ENCODE measurements around the gene IL1R2. TPM values are rescaled to one million over a fixed set of nuclear protein-coding genes. Genes with fewer than 3 reads are reported as not detected.

IL1R2 gene
- total and polyA plus RNA-seq, 2 of the 13 experiments (the other 11 are each of a cell fraction or from before 2014, with no cell fraction given) = 3.6 to 7.3 TPM

DNA sequence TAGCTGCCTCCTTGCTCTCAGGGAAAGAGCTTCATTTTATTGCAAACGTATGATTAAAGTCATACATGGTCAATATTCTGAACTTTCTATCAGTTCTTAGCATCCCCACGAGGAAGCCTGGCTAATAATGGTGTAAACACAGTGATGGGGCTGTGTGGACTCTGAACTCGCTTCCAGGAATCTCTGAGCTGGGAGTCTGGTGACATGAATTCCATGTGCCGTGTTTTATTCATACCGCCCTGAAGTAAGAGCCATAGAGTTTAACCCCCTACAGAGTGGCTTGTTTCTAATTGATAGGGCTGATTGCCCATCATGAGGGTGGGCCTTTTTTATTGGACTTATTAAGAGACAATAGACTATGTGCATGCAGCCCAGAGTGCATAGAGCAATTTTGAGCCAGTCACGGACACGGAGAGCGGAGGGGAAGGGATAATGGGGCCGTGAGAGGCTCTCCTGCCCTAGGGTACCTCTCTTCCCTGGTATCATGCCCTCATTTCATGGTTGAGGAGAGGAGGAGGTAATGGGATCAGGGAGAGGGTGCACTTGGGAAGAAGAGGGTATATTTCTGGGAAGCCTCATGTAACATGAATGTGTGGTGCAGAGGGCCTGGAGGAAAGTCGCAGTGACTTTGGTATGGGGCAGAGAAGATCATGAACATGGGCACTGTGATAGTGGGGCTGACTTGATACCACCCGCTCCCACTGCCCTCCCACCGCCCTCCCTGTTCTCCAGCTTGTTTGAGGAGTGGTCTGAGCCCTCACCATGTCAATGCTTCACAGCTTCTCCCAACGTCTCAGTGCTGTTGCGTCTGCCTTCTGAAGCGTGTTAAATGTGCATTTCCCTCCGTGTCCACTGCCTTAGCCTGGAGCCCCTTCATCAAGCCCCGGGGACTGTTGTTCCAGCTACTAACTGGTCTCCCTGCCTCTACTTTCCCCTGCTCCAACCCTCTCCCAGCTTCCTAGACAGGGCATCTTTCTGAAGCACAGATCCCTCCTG lies 73.2 kb downstream of the IL1R2 start (continued):
- TF ChIP-seq ELF1 (CRISPR knock-in tag; IDR thresholded peaks at IDR 0.05) (peak; percentile 40; the same call in 1 of the 2 replicates), ZNF317 (CRISPR knock-in tag; IDR thresholded peaks at IDR 0.05) (0 out of 2 replicates have a peak, but pooled peaks have one; percentile 31), HDAC2 (CRISPR knock-in tag; IDR thresholded peaks at IDR 0.05) (0 out of 2 replicates have a peak, but pooled peaks have one; percentile 37)
- TF ChIP-seq, protein P1, sequence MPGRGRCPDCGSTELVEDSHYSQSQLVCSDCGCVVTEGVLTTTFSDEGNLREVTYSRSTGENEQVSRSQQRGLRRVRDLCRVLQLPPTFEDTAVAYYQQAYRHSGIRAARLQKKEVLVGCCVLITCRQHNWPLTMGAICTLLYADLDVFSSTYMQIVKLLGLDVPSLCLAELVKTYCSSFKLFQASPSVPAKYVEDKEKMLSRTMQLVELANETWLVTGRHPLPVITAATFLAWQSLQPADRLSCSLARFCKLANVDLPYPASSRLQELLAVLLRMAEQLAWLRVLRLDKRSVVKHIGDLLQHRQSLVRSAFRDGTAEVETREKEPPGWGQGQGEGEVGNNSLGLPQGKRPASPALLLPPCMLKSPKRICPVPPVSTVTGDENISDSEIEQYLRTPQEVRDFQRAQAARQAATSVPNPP (CRISPR knock-in tag; IDR thresholded peaks at IDR 0.05) = no peak

DNA sequence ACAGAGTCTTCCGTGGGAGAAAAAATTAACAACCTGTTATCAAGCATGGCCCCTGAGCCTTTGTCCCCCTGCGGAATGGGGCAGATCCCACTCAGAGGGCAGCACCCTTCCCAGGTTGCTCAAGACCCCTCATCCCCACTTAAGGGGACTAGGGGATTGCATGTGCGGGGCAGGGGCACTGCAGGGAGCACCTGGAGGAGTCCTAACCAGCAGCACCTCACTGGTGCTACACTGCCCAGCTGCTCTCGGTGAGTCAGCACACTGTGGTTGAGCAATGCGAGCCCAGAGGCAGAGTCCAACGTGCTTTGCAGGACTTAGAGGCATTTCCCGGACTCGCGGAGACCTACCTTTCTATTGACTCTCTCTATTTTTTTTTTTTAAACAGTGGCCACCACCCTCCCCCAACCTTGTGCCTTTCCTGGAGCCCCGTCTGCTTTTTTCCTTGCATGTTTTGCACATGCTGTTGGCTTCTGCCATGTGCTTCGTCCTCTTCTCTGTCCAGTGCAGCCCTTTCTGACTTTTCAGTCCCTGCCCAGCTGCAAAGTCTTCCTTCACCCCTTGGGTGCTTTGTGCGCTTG lies 74.0 kb downstream of the IL1R2 start:
- Histone ChIP-seq H3K4me1 (ENCODE audit: insufficient read depth, low read length) (peaks cover 82% of the 10 kb centered on the region), H3K36me3 (replicated peaks in 1 of 2; ENCODE audit: control insufficient read depth in 1 of 2, insufficient read depth in 2 of 2, low read length in 2 of 2) (no peaks in the 10 kb centered on the region), H3K27ac (ENCODE audit: extremely low read length, insufficient read depth, low read length) (peak overlapping the region; percentile 71), H4K20me1 (ENCODE audit: insufficient read depth, low read length) (no peaks in the 10 kb centered on the region), H3K9ac (ENCODE audit: insufficient read depth, low read depth, low read length) (no peak overlapping the region), H3K27me3 (ENCODE audit: control insufficient read depth in 1 of 2, insufficient read depth in 2 of 2, low read length in 2 of 2) (no peaks in the 10 kb centered on the region), H3K4me3 (replicated peaks in 1 of 3; ENCODE audit: insufficient read depth in 1 of 3, low read depth in 2 of 3, low read length in 3 of 3) (no peak overlapping the region), H3K79me2 (ENCODE audit: insufficient read depth, low read length) (no peaks in the 10 kb centered on the region), H2AFZ (ENCODE audit: low read length) (no peak overlapping the region), H3K9me3 (ENCODE audit: low read length) (peaks cover 21% of the 10 kb centered on the region), H3K4me2 (ENCODE audit: low read depth, low read length) (no peak overlapping the region)
- in situ Hi-C loops (cut with HindIII; ENCODE audit: extremely low pct_ligation_motif_present, low pct_unique_long_range_greater_than_20kb) (no loop called here), intact Hi-C loops (cut with micrococcal nuclease; ENCODE audit: unreplicated experiment) (no loop called here)
- FAIRE-seq = no peak
- ATAC-seq = peak; percentile 55
- BruUV-seq (replicated peaks) = no TSS peak
- peak; percentile 88 for DNase-seq (ENCODE audit: low spot score)
- CTCF ChIA-PET (ENCODE audit: low intra/inter-chr PET ratio, low total read pairs) = no interaction called here
- 69% methylated on average over 12 of the region's 12 CpGs for WGBS (ENCODE audit: low lambda C conversion rate)
- POLR2A ChIA-PET = interaction anchor here (0.6 to 2.4 kb wide), 7 partner anchors 9 to 90 kb away, joined by 4 to 28 read pairs (median 10); partner anchors contain the start of gene IL1R1
- TF ChIP-seq, protein P2, sequence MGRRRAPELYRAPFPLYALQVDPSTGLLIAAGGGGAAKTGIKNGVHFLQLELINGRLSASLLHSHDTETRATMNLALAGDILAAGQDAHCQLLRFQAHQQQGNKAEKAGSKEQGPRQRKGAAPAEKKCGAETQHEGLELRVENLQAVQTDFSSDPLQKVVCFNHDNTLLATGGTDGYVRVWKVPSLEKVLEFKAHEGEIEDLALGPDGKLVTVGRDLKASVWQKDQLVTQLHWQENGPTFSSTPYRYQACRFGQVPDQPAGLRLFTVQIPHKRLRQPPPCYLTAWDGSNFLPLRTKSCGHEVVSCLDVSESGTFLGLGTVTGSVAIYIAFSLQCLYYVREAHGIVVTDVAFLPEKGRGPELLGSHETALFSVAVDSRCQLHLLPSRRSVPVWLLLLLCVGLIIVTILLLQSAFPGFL (CRISPR knock-in tag; IDR thresholded peaks at IDR 0.05) = no peak
- TF ChIP-seq EHMT2 (IDR thresholded peaks at IDR 0.05; ENCODE audit: borderline replicate concordance, low read depth, low read length) (no peak; the same call in 1 of the 2 replicates), PCBP2 (optimal IDR thresholded peaks at IDR 0.05; ENCODE audit: low read depth, low read length, poor library complexity, severe bottlenecking) (no peak), PRMT3 (CRISPR knock-in tag; IDR thresholded peaks at IDR 0.05; ENCODE audit: borderline replicate concordance, low read depth) (no peak), FOXA3 (CRISPR knock-in tag; IDR thresholded peaks at IDR 0.05) (peak; percentile 85), KLF15 (CRISPR knock-in tag; IDR thresholded peaks at IDR 0.05; ENCODE audit: borderline replicate concordance) (no peak), ZNF558 (CRISPR knock-in tag; IDR thresholded peaks at IDR 0.05; ENCODE audit: borderline replicate concordance) (no peak), ZNF598 (CRISPR knock-in tag; IDR thresholded peaks at IDR 0.05; ENCODE audit: borderline replicate concordance) (no peak), ZNF180 (CRISPR knock-in tag; IDR thresholded peaks at IDR 0.05; ENCODE audit: borderline replicate concordance, low read depth) (no peak), ZNF333 (CRISPR knock-in tag; IDR thresholded peaks at IDR 0.05; ENCODE audit: borderline replicate concordance) (no peak)
- TF ChIP-seq, protein P3, sequence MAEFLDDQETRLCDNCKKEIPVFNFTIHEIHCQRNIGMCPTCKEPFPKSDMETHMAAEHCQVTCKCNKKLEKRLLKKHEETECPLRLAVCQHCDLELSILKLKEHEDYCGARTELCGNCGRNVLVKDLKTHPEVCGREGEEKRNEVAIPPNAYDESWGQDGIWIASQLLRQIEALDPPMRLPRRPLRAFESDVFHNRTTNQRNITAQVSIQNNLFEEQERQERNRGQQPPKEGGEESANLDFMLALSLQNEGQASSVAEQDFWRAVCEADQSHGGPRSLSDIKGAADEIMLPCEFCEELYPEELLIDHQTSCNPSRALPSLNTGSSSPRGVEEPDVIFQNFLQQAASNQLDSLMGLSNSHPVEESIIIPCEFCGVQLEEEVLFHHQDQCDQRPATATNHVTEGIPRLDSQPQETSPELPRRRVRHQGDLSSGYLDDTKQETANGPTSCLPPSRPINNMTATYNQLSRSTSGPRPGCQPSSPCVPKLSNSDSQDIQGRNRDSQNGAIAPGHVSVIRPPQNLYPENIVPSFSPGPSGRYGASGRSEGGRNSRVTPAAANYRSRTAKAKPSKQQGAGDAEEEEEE (CRISPR knock-in tag; IDR thresholded peaks at IDR 0.05; ENCODE audit: borderline replicate concordance) = no peak
